ENCODE data around the gene CTNNA1. TPM values are rescaled to one million over a fixed set of nuclear protein-coding genes. Genes with fewer than 3 reads are reported as not detected.

Gene CTNNA1
- total RNA-seq, 4 donors from 2014 or later: 92.6 to 164 (median 114) TPM

GRCh38 chr5:138815529-138815928, 62.3 kb downstream of the CTNNA1 start:
- H3K36me3 ChIP-seq: peaks cover 0 to 20% of the 10 kb centered on the region in 2 donors
- H3K4me3 ChIP-seq: no peak overlapping the region
- no peak overlapping the region for H3K27ac ChIP-seq
- no peak for TF ChIP-seq POLR2A (IDR thresholded peaks at IDR 0.05)
- intact Hi-C loops (cut with DNase I; ENCODE audit: low total_unique reads): no loop called here
- H3K9me3 ChIP-seq: no peaks in the 10 kb centered on the region
- no peak for ATAC-seq
- no peaks in the 10 kb centered on the region for H3K27me3 ChIP-seq
- peaks cover 6 to 23% of the 10 kb centered on the region in 2 donors for H3K4me1 ChIP-seq
- in situ Hi-C loops (cut with MboI; ENCODE audit: low sequenced_read_pairs in 4 of 4): no loop called here
- no peak for DNase-seq

GRCh38 chr5:138817241-138817640, 64.0 kb downstream of the CTNNA1 start:
- no peak for DNase-seq
- TF ChIP-seq CTCF (IDR thresholded peaks at IDR 0.05 in 4 of 5, conservative IDR thresholded peaks at IDR 0.05 in 1 of 5) (no peak), POLR2A (IDR thresholded peaks at IDR 0.05) (no peak)
- no peak overlapping the region for H3K27ac ChIP-seq
- intact Hi-C loops (cut with DNase I; ENCODE audit: low total_unique reads): no loop called here
- peaks cover 0 to 20% of the 10 kb centered on the region in 2 donors for H3K36me3 ChIP-seq
- no peak for ATAC-seq
- no peak overlapping the region for H3K4me3 ChIP-seq
- no peaks in the 10 kb centered on the region for H3K27me3 ChIP-seq
- no peaks in the 10 kb centered on the region for H3K9me3 ChIP-seq
- H3K4me1 ChIP-seq: peaks cover 14 to 26% of the 10 kb centered on the region in 2 donors
- in situ Hi-C loops (cut with MboI; ENCODE audit: low sequenced_read_pairs in 4 of 4): no loop called here

- Histone ChIP-seq H3K4me1 (peaks cover 24 to 33% of the 10 kb centered on the region in 2 donors), H3K36me3 (peaks cover 0 to 2% of the 10 kb centered on the region in 2 donors), H3K27me3 (no peaks in the 10 kb centered on the region), H3K9me3 (no peaks in the 10 kb centered on the region), H3K27ac (peak overlapping the region in 2 of 4 donors; percentile 31 to 32), H3K4me3 (no peak overlapping the region)
- ATAC-seq (peak; percentile 59 to 92), DNase-seq (peak; percentile 16 to 63)
- in situ Hi-C loops (cut with MboI; ENCODE audit: low sequenced_read_pairs in 4 of 4): no loop called here
- TF ChIP-seq POLR2A (IDR thresholded peaks at IDR 0.05): no peak
- no peak for TF ChIP-seq CTCF (IDR thresholded peaks at IDR 0.05 in 4 of 5, conservative IDR thresholded peaks at IDR 0.05 in 1 of 5)
- intact Hi-C loops (cut with DNase I; ENCODE audit: low total_unique reads): no loop called here
These were observed 65.9 kb downstream of the CTNNA1 start for GRCh38 chr5:138819081-138819480.

GRCh38 chr5:138820695-138821094, 67.5 kb downstream of the CTNNA1 start:
- Histone ChIP-seq H3K9me3 (no peaks in the 10 kb centered on the region), H3K27ac (no peak overlapping the region), H3K27me3 (no peaks in the 10 kb centered on the region), H3K4me3 (no peak overlapping the region), H3K4me1 (peaks cover 31 to 33% of the 10 kb centered on the region in 2 donors), H3K36me3 (no peaks in the 10 kb centered on the region)
- in situ Hi-C loops (cut with MboI; ENCODE audit: low sequenced_read_pairs in 4 of 4) (loop anchor here in 2 of 4 donors (5.0 to 10.0 kb wide), 2 partner anchors 442 to 444 kb away; no protein-coding TSS in a partner anchor), intact Hi-C loops (cut with DNase I; ENCODE audit: low total_unique reads) (no loop called here)
- DNase-seq (no peak), ATAC-seq (no peak)
- TF ChIP-seq CTCF (IDR thresholded peaks at IDR 0.05 in 4 of 5, conservative IDR thresholded peaks at IDR 0.05 in 1 of 5) (no peak), POLR2A (IDR thresholded peaks at IDR 0.05) (no peak)

GRCh38 chr5:138824516-138824915, 71.3 kb downstream of the CTNNA1 start:
- intact Hi-C loops (cut with DNase I; ENCODE audit: low total_unique reads) (no loop called here), in situ Hi-C loops (cut with MboI; ENCODE audit: low sequenced_read_pairs in 4 of 4) (loop anchor here in 2 of 4 donors (5.0 to 10.0 kb wide), 2 partner anchors 438 to 440 kb away; no protein-coding TSS in a partner anchor)
- TF ChIP-seq CTCF (IDR thresholded peaks at IDR 0.05 in 4 of 5, conservative IDR thresholded peaks at IDR 0.05 in 1 of 5) (no peak), POLR2A (IDR thresholded peaks at IDR 0.05) (no peak)
- Histone ChIP-seq H3K27ac (no peak overlapping the region), H3K9me3 (no peaks in the 10 kb centered on the region), H3K36me3 (peaks cover 0 to 25% of the 10 kb centered on the region in 2 donors), H3K27me3 (no peaks in the 10 kb centered on the region), H3K4me3 (no peak overlapping the region), H3K4me1 (peaks cover 17 to 28% of the 10 kb centered on the region in 2 donors)
- no peak for ATAC-seq
- DNase-seq: no peak
